GM12874 (cell line): Measurements from ENCODE around the gene HOMER1.

ENCODE experiments used
- CTCF ChIP-seq: IDR thresholded peaks from 2 replicates; pipeline ENCODE4 v1.5.1; 2011; ENCODE audit warnings: low read depth, mild to moderate bottlenecking, control low read depth, low read length, moderate library complexity; ENCODE audit not compliant: insufficient read depth

Gene HOMER1

DNA sequence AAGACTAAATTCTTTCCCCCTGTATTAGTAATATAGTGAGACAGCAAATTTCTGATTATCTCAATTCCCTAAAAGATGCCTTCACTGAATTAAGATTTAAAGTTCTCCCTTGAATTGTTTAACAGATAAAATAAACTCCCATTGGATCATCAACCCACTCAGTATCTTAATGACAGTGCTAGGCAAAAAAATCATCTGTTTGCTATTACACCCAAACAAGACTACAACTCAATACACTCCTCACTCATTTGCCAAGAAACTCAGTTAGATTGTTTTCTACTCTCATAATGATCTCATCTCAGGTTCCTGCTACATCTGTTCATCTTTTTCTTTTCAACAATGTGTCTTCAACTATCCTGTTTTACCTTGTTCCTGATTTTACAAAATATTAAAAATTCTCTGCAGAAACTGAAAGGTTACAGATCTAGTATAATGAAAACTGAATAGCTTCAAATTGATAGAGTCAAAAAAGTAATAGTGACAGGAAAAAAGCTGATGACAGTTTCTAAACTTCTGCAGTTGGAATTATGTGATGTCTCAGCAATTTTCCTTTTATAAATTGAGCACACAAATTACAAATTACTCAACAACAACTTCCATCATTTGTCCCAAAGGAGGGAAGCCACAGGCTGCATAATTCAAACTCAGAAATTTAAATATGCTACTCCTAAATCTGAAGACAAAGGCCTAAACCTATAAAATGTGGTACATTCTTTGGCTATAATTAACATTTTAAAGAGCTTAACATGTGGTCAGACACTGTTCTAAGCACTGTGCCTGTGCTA, 39.4 kb downstream of the HOMER1 start:
- no peak for TF ChIP-seq CTCF

GRCh38 chr5:79471556-79471955, 42.4 kb downstream of the HOMER1 start:
- TF ChIP-seq CTCF, result no peak

GRCh38 chr5:79464695-79465332, 49.1 kb downstream of the HOMER1 start:
- TF ChIP-seq CTCF, result peak; percentile 39

DNA sequence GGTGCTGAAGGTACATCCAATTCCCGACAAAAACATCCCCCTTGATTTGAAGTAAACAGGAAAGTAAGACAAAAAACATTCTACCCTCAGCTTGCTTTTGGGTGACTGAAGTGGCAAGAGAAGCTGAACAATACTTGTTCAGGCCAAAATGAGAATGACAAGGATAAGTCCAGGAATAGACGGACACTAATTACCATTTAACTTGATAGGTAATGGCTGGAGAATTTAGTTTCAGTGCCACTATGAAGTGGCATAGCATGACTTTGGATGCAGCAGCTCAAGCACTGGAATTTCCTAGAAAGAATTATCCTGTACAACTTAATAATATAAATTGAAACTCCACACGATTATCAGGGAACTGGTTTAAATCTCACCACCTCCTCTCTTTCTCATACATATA, 49.7 kb downstream of the HOMER1 start:
- no peak for TF ChIP-seq CTCF

DNA sequence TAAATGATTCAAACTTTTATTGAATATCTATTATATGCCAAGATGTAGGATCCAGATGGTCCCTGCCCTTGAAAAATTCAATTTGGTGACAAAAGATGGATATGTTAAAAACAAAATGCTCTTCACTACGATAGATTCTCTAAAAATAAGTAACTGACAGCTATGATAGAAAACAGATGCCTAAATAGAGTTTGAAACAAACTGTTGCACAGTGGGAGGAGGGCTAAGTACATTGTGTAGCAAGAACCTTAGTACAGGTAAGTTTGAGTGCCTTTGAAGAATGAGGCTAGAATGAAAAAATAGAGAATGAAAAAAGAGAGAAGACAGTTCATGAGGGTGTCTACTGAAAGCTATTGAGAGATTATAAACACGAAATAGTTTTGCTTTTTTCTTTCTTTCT, 54.3 kb downstream of the HOMER1 start:
- TF ChIP-seq CTCF, result no peak

DNA sequence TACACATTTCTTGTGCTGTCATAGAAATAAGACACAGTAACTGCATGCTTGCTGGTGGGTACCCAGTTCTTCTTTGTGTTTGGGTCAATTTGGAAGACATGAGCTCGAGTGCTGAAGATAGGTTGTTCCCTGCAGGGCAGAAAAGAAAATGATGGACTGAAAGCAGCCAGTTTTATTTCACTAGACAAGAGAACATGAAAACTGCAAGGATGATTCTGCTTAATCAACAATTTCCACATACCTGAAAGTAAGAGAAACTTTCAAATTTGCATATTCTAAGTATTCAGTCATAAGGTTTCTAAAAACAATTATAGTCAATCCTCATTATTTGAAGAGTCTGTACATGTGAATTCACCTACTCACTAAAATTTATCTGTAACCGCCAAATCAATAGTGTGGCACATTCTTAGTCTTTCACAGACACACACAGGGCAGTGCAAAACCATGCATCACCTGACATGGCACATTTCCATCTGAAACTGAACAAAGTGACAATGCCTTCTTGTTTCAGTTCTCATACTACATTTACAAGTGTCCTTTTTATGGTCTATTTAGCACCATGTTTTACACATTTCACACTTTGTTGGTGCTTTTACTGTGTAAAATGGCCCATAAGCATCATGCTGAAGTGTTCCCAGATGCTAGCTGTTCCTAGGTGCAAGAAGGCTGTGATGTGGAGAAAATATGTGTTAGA, 56.9 kb downstream of the HOMER1 start:
- no peak for TF ChIP-seq CTCF

GRCh38 chr5:79456400-79456799, 57.5 kb downstream of the HOMER1 start:
- TF ChIP-seq CTCF, result no peak
